OCI-LY7 (cell line): Measurements from ENCODE around the gene STIM2.

Source experiments
- EZH2phosphoT487 ChIP-seq: fragments of 200-600 bp; sonication (generic); IDR thresholded peaks from 2 replicates; pipeline ENCODE4 v1.6.1; 2018; ENCODE audit warnings: low read depth, borderline replicate concordance, mild to moderate bottlenecking, mixed run types, antibody characterized with exemption, low read length, moderate library complexity, mixed read lengths
- TF ChIP-seq, protein P1 (sequence below): fragments of 200-600 bp; sonication (generic); conservative IDR thresholded peaks from 2 replicates; pipeline ENCODE4 v1.5.1; 2014; ENCODE audit warnings: mild to moderate bottlenecking, antibody characterized with exemption, low read length, moderate library complexity, mixed read lengths

DNA sequence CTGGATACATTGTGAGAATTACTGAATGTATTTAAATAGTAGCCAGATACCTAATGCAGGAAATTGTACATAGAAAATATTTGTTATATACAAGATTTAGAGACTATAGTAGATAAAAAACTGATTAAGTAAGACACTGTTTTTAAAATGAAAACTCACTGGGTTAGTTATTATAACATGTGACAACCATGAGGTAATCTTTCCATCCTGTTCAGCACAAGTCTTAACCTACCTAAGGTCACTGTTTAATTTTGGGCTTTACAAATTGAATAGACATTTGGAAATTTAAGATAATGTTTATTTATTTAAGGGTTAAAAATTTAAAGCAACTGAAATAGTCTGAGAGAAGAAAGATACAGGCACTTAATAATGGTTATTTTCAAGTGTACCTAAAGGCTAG lies 102.1 kb downstream of the STIM2 start:
- TF ChIP-seq, protein P1, sequence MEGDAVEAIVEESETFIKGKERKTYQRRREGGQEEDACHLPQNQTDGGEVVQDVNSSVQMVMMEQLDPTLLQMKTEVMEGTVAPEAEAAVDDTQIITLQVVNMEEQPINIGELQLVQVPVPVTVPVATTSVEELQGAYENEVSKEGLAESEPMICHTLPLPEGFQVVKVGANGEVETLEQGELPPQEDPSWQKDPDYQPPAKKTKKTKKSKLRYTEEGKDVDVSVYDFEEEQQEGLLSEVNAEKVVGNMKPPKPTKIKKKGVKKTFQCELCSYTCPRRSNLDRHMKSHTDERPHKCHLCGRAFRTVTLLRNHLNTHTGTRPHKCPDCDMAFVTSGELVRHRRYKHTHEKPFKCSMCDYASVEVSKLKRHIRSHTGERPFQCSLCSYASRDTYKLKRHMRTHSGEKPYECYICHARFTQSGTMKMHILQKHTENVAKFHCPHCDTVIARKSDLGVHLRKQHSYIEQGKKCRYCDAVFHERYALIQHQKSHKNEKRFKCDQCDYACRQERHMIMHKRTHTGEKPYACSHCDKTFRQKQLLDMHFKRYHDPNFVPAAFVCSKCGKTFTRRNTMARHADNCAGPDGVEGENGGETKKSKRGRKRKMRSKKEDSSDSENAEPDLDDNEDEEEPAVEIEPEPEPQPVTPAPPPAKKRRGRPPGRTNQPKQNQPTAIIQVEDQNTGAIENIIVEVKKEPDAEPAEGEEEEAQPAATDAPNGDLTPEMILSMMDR: no peak
- no peak for TF ChIP-seq EZH2phosphoT487
